Activated gamma-delta T cell (primary cell): ENCODE results near the gene SNX21.

Experiments
- DNase-seq: peaks from one replicate; lab custom pipeline; 2025; lab: John Stamatoyannopoulos, UW

Gene SNX21

DNA sequence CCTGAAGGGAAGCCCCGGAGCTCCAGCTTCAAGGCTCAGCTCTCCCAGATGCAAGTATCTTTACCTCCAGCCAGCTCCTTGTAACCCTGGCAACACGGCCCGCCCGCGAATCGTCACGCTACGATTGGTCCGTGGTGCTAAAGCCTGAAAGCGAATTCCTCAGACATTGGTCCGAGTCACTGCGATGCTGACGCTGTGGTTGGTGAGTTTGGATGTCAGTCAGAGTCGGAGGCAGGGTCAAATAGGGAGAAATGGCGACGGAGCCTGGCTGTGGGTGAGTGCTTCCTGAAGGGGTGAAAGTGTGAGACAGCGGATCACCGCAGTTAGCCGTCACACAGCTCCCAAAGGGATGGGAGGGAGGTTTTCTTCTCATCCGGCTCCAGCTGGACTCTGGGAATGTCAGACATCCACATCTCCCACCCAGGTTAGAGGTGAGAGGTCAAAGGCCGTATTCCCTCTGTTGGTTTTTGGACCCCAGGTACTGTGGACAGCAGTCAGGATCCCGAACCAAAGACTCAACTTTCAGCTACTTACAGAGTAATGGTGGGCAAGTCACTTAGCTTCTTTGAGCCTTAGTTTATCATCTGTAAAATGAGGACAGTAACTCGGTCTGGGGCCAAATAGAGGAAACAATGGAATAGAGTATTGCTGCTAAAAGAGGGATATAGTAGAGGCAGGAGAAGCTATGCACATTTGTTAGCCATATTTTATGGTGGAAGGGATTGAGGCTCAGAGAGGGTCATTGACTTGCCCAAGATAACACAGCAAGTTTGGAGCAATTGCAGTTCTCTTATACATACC, 47.6 kb downstream of the SNX21 start, which contains the start of gene ZSWIM1:
ZSWIM1 (plus strand) TSS at position 240 of the 801 bp plus-strand sequence. CDS start 1,366 bp downstream, outside the sequence.
- peak; percentile 91 for DNase-seq

- no peak for DNase-seq
These were observed 49.0 kb downstream of the SNX21 start for GRCh38 chr20:45882469-45883099.

GRCh38 chr20:45883100-45883469, 49.5 kb downstream of the SNX21 start:
- no peak for DNase-seq

DNA sequence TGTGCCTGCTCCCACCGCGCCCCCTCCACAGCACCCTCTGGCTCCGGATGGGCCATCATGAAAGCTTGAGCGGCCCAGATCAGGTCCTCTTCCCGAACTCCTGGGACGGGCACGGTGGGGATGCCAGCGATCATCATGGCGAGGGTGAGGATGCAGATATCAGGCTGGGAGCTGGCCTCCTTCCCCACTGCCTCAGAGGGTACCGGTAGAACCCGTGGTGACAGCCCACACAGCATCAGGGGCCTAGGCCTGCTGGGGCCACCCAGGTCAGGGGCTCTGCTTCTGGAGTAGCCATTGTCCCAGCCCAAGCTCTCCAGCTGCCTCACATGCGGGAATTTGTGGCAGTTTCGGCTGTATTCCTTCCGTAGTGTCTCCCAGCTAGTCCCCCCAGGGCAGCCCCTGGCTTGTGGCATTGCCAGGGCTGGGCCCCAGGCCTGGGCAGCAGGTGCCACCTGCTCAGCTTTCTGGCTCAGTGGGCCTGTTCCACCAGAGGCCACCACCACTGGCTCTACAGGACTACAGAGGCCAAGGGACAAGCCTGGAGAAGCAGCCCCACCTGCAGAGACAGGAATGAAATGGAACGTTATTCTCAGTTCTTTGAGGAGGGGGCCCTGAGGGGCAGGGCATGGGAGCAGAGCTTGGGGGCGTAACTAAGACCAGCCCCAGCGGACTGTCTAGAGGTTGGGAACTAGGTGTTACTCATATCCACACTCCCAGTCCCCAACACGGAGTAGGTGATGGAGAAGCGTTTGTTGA, 53.2 kb downstream of the SNX21 start:
- no peak for DNase-seq

GRCh38 chr20:45887346-45887715, 53.7 kb downstream of the SNX21 start, which contains the start of gene SPATA25:
SPATA25 (minus strand) TSS chr20:45887622; CDS start chr20:45887590, 32 bp downstream.
- DNase-seq, result no peak

- DNase-seq, result no peak
These were observed 55.1 kb downstream of the SNX21 start for GRCh38 chr20:45888681-45889080.

GRCh38 chr20:45890077-45890984, 56.7 kb downstream of the SNX21 start:
- no peak for DNase-seq

GRCh38 chr20:45890985-45891983, 57.7 kb downstream of the SNX21 start, which contains the start of the genes CTSA and NEURL2:
CTSA (plus strand) TSS chr20:45891335; CDS start chr20:45891569, 234 bp downstream.
NEURL2 (minus strand) TSS chr20:45891208; CDS start chr20:45890991, 217 bp downstream.
- DNase-seq, result peak; percentile 63

DNA sequence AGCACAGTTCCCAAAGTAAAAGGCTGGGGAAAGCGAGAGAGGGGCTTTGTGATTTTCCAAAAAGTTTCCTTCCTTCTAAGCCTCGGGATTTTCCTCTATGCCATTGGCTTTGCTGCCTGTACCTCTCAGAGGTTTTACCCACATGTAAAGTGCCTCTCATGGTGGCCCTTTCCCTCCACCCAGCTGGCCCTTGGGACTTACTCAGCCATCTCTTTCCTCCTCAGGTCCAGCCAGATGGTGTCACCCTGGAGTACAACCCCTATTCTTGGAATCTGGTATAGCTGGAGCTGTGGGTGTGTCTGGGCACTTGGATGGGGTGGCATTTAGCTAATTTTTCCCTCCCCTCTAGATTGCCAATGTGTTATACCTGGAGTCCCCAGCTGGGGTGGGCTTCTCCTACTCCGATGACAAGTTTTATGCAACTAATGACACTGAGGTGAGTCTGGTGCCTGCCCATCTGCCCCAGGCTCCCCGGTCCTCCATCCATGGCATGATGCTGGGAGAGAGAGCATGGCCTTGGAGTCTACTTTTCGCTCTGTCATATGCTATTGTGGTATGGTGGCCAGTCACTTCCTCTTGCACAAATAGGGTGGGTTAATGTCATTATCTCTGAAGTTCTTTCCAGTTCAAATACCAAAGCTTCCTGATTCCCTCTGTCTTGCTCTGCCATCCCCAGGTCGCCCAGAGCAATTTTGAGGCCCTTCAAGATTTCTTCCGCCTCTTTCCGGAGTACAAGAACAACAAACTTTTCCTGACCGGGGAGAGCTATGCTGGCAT, 58.6 kb downstream of the SNX21 start:
- no peak for DNase-seq
